HAP-1 (cell line): ENCODE data around the gene PLA2G5.
"Not testable (repeated sequence)": the region's sequence is repeated elsewhere in the genome, so short reads cannot be mapped to it uniquely, and the experiment has no call there.

Experiments used
- DNase-seq, 2 experiments: peaks; one replicate each; pipeline ENCODE4 v3.0.0-alpha.2; 2016 to 2020; ENCODE audit warnings: low spot score in 2 of 2
- H3K27me3 ChIP-seq: fragments of 250-450 bp; sonication (Bioruptor Pico); 2 replicates; pipeline ENCODE4 v1.5.1; 2020; ENCODE audit warnings: low read depth, mild to moderate bottlenecking, moderate library complexity
- H3K36me3 ChIP-seq: fragments of 250-450 bp; sonication (Bioruptor Pico); replicated peaks from 2 replicates; pipeline ENCODE4 v1.5.1; 2020; ENCODE audit warnings: mild to moderate bottlenecking
- H3K4me1 ChIP-seq: fragments of 250-450 bp; sonication (Bioruptor Pico); 2 replicates; pipeline ENCODE4 v1.5.1; 2020; ENCODE audit warnings: mild to moderate bottlenecking
- H3K4me3 ChIP-seq: fragments of 250-450 bp; sonication (Bioruptor Pico); 2 replicates; pipeline ENCODE4 v1.5.1; 2020; ENCODE audit warnings: mild to moderate bottlenecking, moderate library complexity
- H3K9me3 ChIP-seq: fragments of 250-450 bp; sonication (Bioruptor Pico); 2 replicates; pipeline ENCODE4 v1.5.1; 2020; ENCODE audit warnings: mild to moderate bottlenecking, moderate library complexity
- in situ Hi-C: fragments of 300-500 bp; cut with MboI; formaldehyde crosslinking; loops from 3 replicates; pipeline ENCODE4 v1.14.3; 2020; ENCODE audit warnings: low sequenced_read_pairs, inconsistent platforms, mixed read lengths

The PLA2G5 gene

DNA sequence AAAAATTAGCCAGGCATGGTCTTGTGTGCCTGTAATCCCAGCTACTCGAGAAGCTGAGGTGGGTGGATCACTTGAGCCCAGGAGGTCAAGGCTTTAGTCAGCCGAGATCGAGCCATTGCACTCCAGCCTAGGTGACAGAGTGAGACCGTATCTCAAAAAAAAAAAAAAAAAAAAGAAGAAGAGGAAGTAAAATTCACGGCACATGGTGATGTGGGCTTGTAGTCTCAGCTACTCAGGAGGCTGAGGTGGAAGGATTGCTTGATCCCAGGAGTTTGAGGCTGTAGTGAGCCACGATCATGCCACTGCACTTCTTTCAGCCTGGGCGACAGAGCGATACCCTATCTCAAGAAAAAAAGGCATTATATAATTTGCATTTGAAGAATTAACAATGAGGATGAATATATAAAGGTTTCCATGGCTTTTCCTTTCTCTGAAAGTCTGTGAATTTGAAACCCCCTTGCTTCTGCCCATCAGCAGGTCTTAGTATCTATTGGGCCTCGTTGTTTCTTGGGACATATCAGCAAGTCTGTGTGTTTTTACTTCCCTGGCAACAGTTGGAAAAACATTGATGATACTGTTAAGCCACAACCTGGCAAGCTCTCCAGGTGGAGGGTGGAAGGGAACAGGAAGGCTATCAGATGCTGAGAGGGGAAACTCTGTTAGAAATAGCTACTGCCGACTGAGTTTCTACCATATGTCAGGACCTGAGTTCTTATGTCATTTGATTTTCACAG, 53.9 kb downstream of the PLA2G5 start:
- in situ Hi-C loops, result no loop called here
- Histone ChIP-seq H3K4me1 (no peaks in the 10 kb centered on the region), H3K27me3 (peaks cover 15% of the 10 kb centered on the region; the same call in 1 of the 2 replicates), H3K36me3 (no peaks in the 10 kb centered on the region), H3K9me3 (no peaks in the 10 kb centered on the region), H3K4me3 (no peak overlapping the region)
- no peak for DNase-seq

DNA sequence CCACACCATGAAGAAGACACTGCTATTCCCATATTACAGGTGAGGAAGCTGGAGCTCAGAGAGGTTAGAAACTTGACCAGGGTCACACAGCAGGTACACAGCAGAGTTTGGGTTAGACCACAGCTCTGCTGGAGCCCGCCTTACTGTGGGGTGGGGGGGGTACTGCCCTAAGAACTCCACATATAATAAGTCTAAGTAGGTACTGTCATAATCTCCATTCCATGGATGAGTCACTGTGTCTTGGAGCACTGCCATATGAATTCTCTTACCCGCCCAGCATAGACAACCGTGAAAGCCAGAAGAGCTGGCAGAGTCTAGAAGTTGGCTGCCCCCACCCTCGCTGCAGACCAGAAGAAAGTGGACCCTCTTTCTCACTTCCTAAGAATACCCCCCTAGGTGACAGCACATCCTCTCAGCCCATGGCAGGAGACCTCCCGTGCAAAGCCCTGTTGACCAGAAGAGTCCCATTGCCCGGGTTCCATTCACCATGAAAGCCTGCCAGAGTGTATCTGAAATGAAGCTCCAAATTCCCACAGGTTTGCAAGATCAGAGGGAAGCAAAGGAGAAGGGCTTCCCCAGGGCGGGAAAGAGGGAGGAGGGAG, 54.6 kb downstream of the PLA2G5 start:
- H3K4me3 ChIP-seq, result no peak overlapping the region
- in situ Hi-C loops, result no loop called here
- H3K4me1 ChIP-seq, result no peaks in the 10 kb centered on the region
- no peak for DNase-seq
- peaks cover 15% of the 10 kb centered on the region; the same call in 1 of the 2 replicates for H3K27me3 ChIP-seq
- H3K36me3 ChIP-seq, result no peaks in the 10 kb centered on the region
- no peaks in the 10 kb centered on the region for H3K9me3 ChIP-seq

DNA sequence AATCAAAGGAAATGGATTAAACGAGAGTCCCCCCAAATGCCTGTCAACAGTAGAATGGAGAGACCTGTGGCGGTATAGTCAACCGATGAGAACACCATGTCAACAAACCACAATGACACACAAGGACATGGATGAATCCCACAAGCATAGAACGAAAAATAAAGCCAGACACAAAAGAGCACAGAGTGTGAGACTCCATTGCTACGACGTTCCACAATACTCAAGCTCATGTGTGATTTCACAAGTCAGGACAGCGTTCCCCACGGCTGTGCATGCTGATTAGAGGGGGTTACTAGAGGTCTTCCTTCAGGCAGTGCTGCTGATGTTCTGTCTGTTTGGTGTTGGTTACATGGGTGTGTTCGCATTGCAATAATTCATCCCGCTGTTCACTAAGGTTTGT, 55.1 kb downstream of the PLA2G5 start:
- Histone ChIP-seq H3K9me3 (no peaks in the 10 kb centered on the region), H3K36me3 (no peaks in the 10 kb centered on the region), H3K4me3 (no peak overlapping the region), H3K27me3 (peaks cover 15% of the 10 kb centered on the region; the same call in 1 of the 2 replicates), H3K4me1 (no peaks in the 10 kb centered on the region)
- DNase-seq, result no peak
- in situ Hi-C loops, result no loop called here

DNA sequence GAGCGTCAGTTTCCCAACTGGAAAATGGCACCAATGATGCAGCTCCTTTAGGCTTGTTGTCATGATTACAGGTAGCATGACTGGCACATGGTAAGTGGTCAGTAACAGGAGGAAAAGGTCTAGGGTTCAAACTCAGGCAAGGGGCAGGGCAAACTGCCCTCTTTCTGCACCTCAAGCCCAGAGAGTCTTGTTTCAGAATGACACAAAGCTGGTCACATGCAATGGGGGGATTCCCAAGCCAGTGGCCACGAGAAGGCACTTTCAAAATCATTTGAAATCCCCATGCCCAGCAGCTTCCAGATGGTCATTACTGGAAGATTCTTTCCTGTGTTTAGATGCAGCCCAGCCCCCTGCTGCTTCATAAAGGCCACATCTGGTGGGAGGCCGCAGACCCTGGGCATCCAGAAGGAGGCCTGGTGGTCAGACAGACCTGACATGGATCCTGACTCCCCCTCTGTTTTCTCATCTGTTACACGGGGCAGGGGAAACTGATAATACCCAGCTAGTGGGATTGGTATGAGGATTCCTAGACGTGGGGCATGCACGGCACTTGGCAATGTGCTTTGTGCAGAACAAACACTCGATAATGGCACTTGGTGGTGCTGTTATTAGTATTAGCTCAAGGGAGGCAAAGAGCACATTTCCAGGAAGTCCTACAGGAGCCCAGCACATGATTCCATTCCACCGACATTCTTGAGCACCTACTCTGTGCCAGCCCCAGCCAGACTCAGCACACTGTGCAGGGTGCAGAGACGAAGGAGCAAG, 56.2 kb downstream of the PLA2G5 start:
- no peaks in the 10 kb centered on the region for H3K9me3 ChIP-seq
- no peaks in the 10 kb centered on the region for H3K36me3 ChIP-seq
- H3K4me1 ChIP-seq, result no peaks in the 10 kb centered on the region
- H3K4me3 ChIP-seq, result no peak overlapping the region
- 0 out of 2 replicates have a peak, but pooled peaks cover 11% of the 10 kb centered on the region for H3K27me3 ChIP-seq
- in situ Hi-C loops, result no loop called here
- DNase-seq, result no peak

DNA sequence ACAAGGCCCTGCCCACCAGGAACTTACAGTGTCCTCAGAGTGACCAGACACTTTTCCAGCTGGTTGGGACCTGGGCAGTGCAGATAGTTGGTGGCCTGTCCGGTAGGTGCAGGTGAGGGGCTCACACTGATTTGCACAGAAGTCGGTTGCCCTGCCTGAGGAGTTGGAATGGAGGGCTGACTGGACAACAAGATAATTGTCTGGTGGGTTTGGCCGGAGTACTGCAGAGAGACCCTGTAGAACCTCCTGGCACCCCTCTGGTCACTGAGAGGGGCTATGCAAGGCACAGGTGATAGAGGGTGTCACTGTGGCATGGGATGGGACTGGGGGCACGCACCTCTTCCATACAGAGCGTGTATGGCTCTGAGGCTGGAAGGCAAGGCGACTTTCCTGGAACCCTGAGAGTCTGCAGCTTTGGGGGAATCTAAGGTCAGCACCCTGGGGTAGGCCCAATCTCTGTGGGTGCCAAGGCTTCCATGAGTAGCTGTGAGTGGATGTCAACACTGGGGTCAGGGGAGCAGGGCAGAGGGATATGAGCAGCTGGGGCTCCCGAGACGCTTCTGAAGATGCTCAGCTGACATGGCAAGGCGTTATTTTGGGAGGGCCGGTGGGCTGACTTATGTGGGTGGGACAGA, 56.9 kb downstream of the PLA2G5 start:
- in situ Hi-C loops, result no loop called here
- no peak overlapping the region for H3K4me3 ChIP-seq
- H3K9me3 ChIP-seq, result no peaks in the 10 kb centered on the region
- 0 out of 2 replicates have a peak, but pooled peaks cover 5% of the 10 kb centered on the region for H3K27me3 ChIP-seq
- H3K36me3 ChIP-seq, result no peaks in the 10 kb centered on the region
- no peak for DNase-seq
- H3K4me1 ChIP-seq, result no peaks in the 10 kb centered on the region

DNA sequence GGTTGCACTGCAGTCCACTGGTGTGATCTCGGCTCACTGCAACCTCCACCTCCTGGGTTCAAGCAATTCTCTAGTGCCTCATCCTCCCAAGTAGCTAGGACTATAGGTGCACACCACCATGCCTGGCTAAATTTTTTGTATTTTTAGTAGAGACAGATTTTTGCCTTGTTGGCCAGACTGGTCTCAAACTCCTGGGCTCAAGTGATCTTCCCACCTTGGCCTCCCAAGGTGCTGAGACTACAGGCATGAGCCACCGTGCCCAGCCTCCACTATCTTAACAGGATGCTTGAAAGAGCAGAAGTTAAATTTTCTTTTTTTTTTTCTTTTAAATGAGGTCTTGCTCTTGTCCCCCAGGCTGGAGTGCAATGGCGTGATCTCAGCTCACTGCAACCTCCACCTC, 60.5 kb downstream of the PLA2G5 start:
- DNase-seq, H3K4me1 ChIP-seq, H3K36me3 ChIP-seq, H3K4me3 ChIP-seq, in situ Hi-C loops, H3K27me3 ChIP-seq, H3K9me3 ChIP-seq: not testable (repeated sequence)

DNA sequence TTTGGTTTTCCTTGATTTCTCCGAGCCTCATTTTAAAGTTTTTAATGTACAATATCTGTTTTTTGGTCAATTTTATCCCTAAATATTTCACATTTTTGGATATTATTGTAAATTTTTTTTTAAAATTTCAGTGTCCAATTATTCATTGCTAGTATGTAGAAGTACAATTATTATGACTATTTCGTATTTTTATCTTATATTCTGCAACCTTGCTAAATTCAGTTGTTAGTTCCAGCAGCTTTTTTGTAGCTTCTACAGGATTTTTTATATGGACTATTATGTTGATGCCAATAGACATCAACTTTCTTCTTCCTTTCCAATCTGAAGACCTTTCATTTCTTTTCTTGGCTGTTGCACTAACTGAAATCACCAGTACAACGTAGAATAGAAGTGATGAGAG, 65.0 kb downstream of the PLA2G5 start:
- no peaks in the 10 kb centered on the region for H3K4me1 ChIP-seq
- H3K27me3 ChIP-seq, result no peaks in the 10 kb centered on the region
- no peak for DNase-seq
- H3K9me3 ChIP-seq, result no peaks in the 10 kb centered on the region
- H3K4me3 ChIP-seq, result no peak overlapping the region
- no peaks in the 10 kb centered on the region for H3K36me3 ChIP-seq
- in situ Hi-C loops, result no loop called here

DNA sequence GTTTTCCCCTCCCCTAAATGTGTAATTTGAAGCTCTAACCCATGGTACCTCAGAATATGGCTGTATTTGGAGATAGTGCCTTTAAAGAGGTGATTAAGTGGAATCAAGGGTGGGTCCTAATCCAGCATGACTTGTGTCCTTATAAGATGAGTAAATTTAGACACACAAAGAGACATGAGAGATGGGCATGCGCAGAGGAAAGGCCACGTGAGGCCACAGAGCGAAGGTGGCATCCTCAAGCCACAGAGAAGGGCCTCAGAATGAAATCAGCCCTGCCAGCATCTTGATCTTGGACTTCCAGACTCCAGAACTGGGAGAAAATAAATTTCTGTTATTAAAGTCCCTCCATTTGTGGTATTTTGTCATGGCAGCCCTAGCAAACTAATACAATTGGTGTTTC, 66.3 kb downstream of the PLA2G5 start:
- H3K4me1 ChIP-seq, result no peaks in the 10 kb centered on the region
- H3K4me3 ChIP-seq, result no peak overlapping the region
- in situ Hi-C loops, result no loop called here
- DNase-seq, result no peak
- no peaks in the 10 kb centered on the region for H3K27me3 ChIP-seq
- no peaks in the 10 kb centered on the region for H3K9me3 ChIP-seq
- no peaks in the 10 kb centered on the region for H3K36me3 ChIP-seq

DNA sequence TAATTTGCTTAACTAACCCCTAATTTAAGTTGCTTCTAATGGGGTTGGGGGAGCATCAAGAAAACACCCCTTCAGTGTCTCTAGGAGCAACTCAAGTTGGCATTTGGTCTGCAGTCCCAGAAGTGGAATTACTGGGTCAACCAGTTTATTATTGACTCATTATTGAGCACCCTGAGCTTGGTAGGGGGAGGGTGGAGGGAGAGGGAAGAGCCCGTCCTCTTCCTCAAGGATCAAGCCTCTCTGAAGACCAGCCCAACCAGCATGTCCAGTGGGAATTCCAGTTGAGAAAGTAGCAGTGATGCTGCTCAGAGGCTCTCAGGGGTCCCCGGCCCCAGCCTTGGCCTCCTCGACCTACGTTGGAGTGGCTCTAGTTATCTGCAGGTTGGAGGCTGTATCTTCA, 67.1 kb downstream of the PLA2G5 start:
- H3K27me3 ChIP-seq, result no peaks in the 10 kb centered on the region
- H3K4me1 ChIP-seq, result no peaks in the 10 kb centered on the region
- in situ Hi-C loops, result no loop called here
- H3K9me3 ChIP-seq, result no peaks in the 10 kb centered on the region
- H3K36me3 ChIP-seq, result no peaks in the 10 kb centered on the region
- H3K4me3 ChIP-seq, result no peak overlapping the region
- no peak for DNase-seq

DNA sequence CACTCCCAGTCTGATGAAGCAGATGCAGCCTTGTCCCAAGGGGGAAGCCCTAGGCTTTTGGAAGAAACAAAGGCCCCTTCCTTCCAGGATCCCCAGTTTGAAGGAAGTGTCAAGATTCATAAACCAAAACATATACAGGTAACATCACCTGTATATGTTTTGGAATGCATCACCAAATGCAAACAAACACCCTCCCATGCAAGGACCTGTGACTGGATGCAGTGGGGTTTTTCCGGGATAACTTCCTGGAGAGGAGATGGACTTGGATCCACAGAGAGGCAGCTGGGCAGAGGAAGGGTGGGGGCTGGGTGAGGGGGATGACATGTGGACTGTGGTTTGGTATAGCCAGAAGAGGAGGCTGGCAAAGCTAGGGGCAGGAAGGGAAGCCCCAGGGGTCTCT, 67.6 kb downstream of the PLA2G5 start:
- Histone ChIP-seq H3K4me1 (no peaks in the 10 kb centered on the region), H3K4me3 (no peak overlapping the region), H3K36me3 (no peaks in the 10 kb centered on the region), H3K9me3 (no peaks in the 10 kb centered on the region), H3K27me3 (no peaks in the 10 kb centered on the region)
- in situ Hi-C loops, result no loop called here
- no peak for DNase-seq

DNA sequence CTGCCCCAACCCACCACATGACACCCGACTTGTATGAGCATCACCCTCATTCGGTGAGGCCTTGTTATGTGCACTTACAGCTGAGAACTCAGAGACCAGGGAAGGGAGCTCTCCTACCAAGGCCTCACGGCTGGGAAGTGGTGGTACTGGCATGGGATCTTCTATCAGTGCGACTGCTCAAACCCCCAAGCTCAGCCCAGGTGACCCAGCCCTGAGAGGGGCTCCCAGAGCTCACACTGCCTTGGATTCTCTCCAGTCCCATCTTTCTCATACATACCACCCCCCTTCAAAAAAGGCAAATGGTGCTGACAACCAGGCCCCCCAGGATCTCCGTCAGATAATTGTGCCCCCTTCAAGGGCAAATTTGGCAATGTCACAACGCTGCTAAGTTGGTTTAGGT, 68.4 kb downstream of the PLA2G5 start:
- no peaks in the 10 kb centered on the region for H3K9me3 ChIP-seq
- H3K4me1 ChIP-seq, result no peaks in the 10 kb centered on the region
- no peak for DNase-seq
- no peaks in the 10 kb centered on the region for H3K27me3 ChIP-seq
- H3K4me3 ChIP-seq, result no peak overlapping the region
- in situ Hi-C loops, result no loop called here
- no peaks in the 10 kb centered on the region for H3K36me3 ChIP-seq

DNA sequence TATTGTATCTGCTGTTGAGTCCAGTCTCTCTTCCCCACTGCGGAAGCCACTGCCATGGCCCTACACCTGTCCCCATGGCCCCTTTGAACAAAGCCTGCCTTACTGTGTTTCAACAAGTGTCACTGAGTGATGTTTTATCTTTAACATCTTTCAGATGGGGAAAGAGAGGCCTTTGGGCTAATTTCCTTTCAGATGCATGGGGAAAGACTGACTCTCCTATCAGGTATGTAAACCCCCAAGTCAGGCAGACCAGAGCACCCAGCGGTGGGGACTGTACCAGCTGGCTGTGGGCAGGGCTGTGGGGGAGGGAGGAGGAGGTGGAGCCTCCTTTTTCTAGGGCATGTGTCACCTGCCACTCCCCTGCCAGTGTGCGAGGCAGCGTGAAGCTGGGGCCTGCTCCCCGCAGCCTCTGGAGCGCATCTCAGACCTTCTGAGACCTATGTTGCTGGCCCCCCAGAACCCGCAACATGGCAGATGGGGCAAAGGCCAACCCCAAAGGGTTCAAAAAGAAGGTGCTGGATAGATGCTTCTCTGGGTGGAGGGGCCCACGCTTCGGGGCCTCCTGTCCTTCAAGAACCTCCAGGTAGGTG, 69.1 kb downstream of the PLA2G5 start, which contains the start of gene PLA2G2F:
TSS of gene PLA2G2F (plus strand) at position 363 of the 590 bp plus-strand sequence. CDS start at position 468, 105 bp downstream.
- no peaks in the 10 kb centered on the region for H3K36me3 ChIP-seq
- no peak within 1 kb of the TSS for H3K4me3 ChIP-seq
- in situ Hi-C loops, result no loop called here

DNA sequence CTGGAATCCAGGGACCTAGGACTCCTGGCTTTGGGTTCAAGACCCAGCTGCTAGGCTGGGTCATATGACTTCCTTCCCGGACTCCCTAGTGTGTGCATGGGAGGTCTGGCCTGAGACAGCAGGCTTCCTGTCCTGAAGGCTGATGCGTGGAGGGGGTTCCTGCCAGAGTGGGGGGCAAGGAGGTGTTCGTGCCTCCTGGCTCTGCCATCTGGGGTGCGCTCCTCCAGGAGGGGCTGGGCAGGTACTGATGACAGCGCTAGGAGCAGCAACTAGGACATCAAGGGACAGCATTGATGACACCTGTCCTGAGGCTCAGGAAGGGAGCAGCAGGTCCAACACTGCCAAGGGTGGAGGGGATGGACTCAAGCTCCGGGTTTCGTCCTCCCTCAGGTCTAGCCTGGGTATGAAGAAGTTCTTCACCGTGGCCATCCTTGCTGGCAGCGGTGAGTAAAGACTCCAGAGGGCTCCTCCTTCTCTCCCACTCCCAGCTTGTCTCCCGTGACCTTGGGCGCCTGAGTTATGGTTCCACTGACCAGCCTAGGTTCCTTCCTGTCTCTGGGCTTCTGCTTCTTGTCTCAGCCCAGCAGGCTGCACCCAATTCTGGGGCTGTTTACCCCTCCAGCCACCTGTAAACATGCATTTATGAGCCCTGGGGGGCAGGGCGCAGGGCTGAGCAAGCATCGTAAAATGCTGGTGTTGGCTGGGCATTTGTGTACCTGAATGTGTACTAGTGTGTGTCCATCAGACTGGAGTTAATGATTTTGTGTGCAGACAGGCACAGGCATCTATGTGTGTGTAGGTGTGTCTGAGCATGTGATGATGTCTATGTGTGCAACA, 70.0 kb downstream of the PLA2G5 start:
- Histone ChIP-seq H3K36me3 (no peaks in the 10 kb centered on the region), H3K4me3 (no peak overlapping the region), H3K9me3 (no peaks in the 10 kb centered on the region), H3K4me1 (no peaks in the 10 kb centered on the region), H3K27me3 (no peaks in the 10 kb centered on the region)
- no peak for DNase-seq
- in situ Hi-C loops, result no loop called here

More for the DNA sequence above, 69.1 kb downstream of the PLA2G5 start, which contains the start of gene PLA2G2F:
- H3K9me3 ChIP-seq, result no peaks in the 10 kb centered on the region
- DNase-seq, result no peak
- H3K4me1 ChIP-seq, result no peaks in the 10 kb centered on the region
- no peaks in the 10 kb centered on the region for H3K27me3 ChIP-seq
